GM12872 (cell line): ENCODE data around the gene PLCB2.
A peak's percentile ranks its signal among the peaks of the same experiment; 100 is the strongest.

Experiments used
- CTCF ChIP-seq: IDR thresholded peaks from 3 replicates; pipeline ENCODE4 v1.5.1; 2011; ENCODE audit warnings: low read depth, mild to moderate bottlenecking, low read length, moderate library complexity; ENCODE audit not compliant: insufficient read depth

PLCB2 gene

GRCh38 chr15:40285554-40286011 lies 22.2 kb downstream of the PLCB2 start:
- no peak for TF ChIP-seq CTCF

GRCh38 chr15:40285151-40285550 lies 22.6 kb downstream of the PLCB2 start:
- no peak for TF ChIP-seq CTCF

- TF ChIP-seq CTCF, result no peak
Measured at GRCh38 chr15:40283615-40284300, 24.0 kb downstream of the PLCB2 start.

GRCh38 chr15:40282869-40283614 lies 24.7 kb downstream of the PLCB2 start, which contains the start of gene ANKRD63:
Gene ANKRD63, minus strand, starts transcription at chr15:40283064. Its CDS starts 478 bp downstream, at chr15:40282586.
- no peak for TF ChIP-seq CTCF

- TF ChIP-seq CTCF, result peak; percentile 56; the same call in 1 of the 3 replicates
Measured at GRCh38 chr15:40282147-40282868, 25.4 kb downstream of the PLCB2 start.

GRCh38 chr15:40281801-40282146 lies 26.0 kb downstream of the PLCB2 start:
- TF ChIP-seq CTCF, result no peak
